Measurements from ENCODE around the gene CFAP44. TPM values are rescaled to one million over a fixed set of nuclear protein-coding genes. Genes with fewer than 3 reads are reported as not detected.
A peak's percentile ranks its signal among the peaks of the same experiment; 100 is the strongest.
"Not testable (repeated sequence)": the region's sequence is repeated elsewhere in the genome, so short reads cannot be mapped to it uniquely, and the experiment has no call there.

CFAP44 gene
- 1 to 10 TPM; 9.3 to 9.9 TPM for total RNA-seq
- long read RNA-seq, partial matches to known transcripts, result 1 of 2 reads
- long read RNA-seq, other reads (novel, unspliced or antisense), result 1 of 2 reads

GRCh38 chr3:113441051-113441770, at the start of gene CFAP44:
CFAP44 (minus strand) TSS chr3:113441493; CDS start chr3:113433664, 7,829 bp downstream.
- peak; percentile 65 to 66 for DNase-seq
- intact Hi-C loops (cut with DNase I, micrococcal nuclease), result no loop called here
- ATAC-seq, result peak; percentile 88

- ATAC-seq, result peak; percentile 42
- peak in 1 of 2 donors; percentile 7 for DNase-seq
Measured at GRCh38 chr3:113485161-113485609, 43.9 kb upstream of the CFAP44 start.

GRCh38 chr3:113468539-113468938, 27.2 kb upstream of the CFAP44 start:
- ATAC-seq, result no peak
- intact Hi-C loops (cut with DNase I, micrococcal nuclease), result no loop called here
- DNase-seq, result no peak

More at GRCh38 chr3:113485161-113485609, 43.9 kb upstream of the CFAP44 start:
- intact Hi-C loops (cut with DNase I, micrococcal nuclease), result no loop called here

- ATAC-seq (no peak), DNase-seq (no peak)
- intact Hi-C loops (cut with DNase I, micrococcal nuclease), result no loop called here
Measured at GRCh38 chr3:113461488-113461887, 20.2 kb upstream of the CFAP44 start.

- ATAC-seq; intact Hi-C loops (cut with DNase I, micrococcal nuclease); DNase-seq: not testable (repeated sequence)
Measured at GRCh38 chr3:113458554-113458953, 17.3 kb upstream of the CFAP44 start.

GRCh38 chr3:113455446-113455845, 14.2 kb upstream of the CFAP44 start:
- intact Hi-C loops (cut with DNase I, micrococcal nuclease), result no loop called here
- DNase-seq (no peak), ATAC-seq (no peak)

GRCh38 chr3:113454630-113455029, 13.3 kb upstream of the CFAP44 start:
- no peak for DNase-seq

GRCh38 chr3:113454057-113454456, 12.8 kb upstream of the CFAP44 start:
- no peak for ATAC-seq
- DNase-seq, result no peak
- intact Hi-C loops (cut with DNase I, micrococcal nuclease), result no loop called here

More at GRCh38 chr3:113454630-113455029, 13.3 kb upstream of the CFAP44 start:
- intact Hi-C loops (cut with DNase I, micrococcal nuclease), result no loop called here
- ATAC-seq, result no peak

- DNase-seq (no peak), ATAC-seq (no peak)
- intact Hi-C loops (cut with DNase I, micrococcal nuclease), result no loop called here
Measured at GRCh38 chr3:113450911-113451310, 9.6 kb upstream of the CFAP44 start.

GRCh38 chr3:113439606-113440005, 1.7 kb downstream of the CFAP44 start:
- intact Hi-C loops (cut with DNase I, micrococcal nuclease), result no loop called here
- DNase-seq, result no peak

GRCh38 chr3:113438224-113438623, 3.1 kb downstream of the CFAP44 start:
- DNase-seq, result no peak
- no peak for ATAC-seq
- intact Hi-C loops (cut with DNase I, micrococcal nuclease), result no loop called here

More at GRCh38 chr3:113439606-113440005, 1.7 kb downstream of the CFAP44 start:
- no peak for ATAC-seq

- DNase-seq (no peak), ATAC-seq (peak; percentile 42)
- intact Hi-C loops (cut with DNase I, micrococcal nuclease), result no loop called here
Measured at GRCh38 chr3:113437411-113437810, 3.9 kb downstream of the CFAP44 start.

GRCh38 chr3:113436809-113437208, 4.5 kb downstream of the CFAP44 start:
- no peak for DNase-seq
- peak; percentile 78 for ATAC-seq
- intact Hi-C loops (cut with DNase I, micrococcal nuclease), result no loop called here

GRCh38 chr3:113431811-113432210, 9.5 kb downstream of the CFAP44 start:
- no peak for DNase-seq
- intact Hi-C loops (cut with DNase I, micrococcal nuclease), result no loop called here
- no peak for ATAC-seq

GRCh38 chr3:113428581-113428980, 12.7 kb downstream of the CFAP44 start:
- no peak for ATAC-seq
- no peak for DNase-seq
- intact Hi-C loops (cut with DNase I, micrococcal nuclease), result no loop called here

GRCh38 chr3:113423699-113424098, 17.6 kb downstream of the CFAP44 start:
- no peak for DNase-seq
- ATAC-seq, result no peak
- intact Hi-C loops (cut with DNase I, micrococcal nuclease), result no loop called here

- no peak for ATAC-seq
- intact Hi-C loops (cut with DNase I, micrococcal nuclease), result no loop called here
- no peak for DNase-seq
Measured at GRCh38 chr3:113421082-113421481, 20.2 kb downstream of the CFAP44 start.

GRCh38 chr3:113409676-113410075, 31.6 kb downstream of the CFAP44 start:
- intact Hi-C loops (cut with DNase I, micrococcal nuclease), result no loop called here

GRCh38 chr3:113405180-113405579, 36.1 kb downstream of the CFAP44 start:
- intact Hi-C loops (cut with DNase I, micrococcal nuclease), result no loop called here
- DNase-seq, result no peak
- no peak for ATAC-seq

More at GRCh38 chr3:113409676-113410075, 31.6 kb downstream of the CFAP44 start:
- ATAC-seq (no peak), DNase-seq (no peak)

GRCh38 chr3:113404637-113405036, 36.7 kb downstream of the CFAP44 start:
- intact Hi-C loops (cut with DNase I, micrococcal nuclease), result no loop called here

More at GRCh38 chr3:113404637-113405036, 36.7 kb downstream of the CFAP44 start:
- ATAC-seq (no peak), DNase-seq (no peak)

All from left colon (tissue), 2 donors.